ENCODE measurements around the gene SH3TC1. TPM values are rescaled to one million over a fixed set of nuclear protein-coding genes. Genes with fewer than 3 reads are reported as not detected.

The SH3TC1 gene
- polyA plus RNA-seq, 2 of the 4 experiments (the other 2 are of a cell fraction): 2.8 to 7.4 TPM

DNA sequence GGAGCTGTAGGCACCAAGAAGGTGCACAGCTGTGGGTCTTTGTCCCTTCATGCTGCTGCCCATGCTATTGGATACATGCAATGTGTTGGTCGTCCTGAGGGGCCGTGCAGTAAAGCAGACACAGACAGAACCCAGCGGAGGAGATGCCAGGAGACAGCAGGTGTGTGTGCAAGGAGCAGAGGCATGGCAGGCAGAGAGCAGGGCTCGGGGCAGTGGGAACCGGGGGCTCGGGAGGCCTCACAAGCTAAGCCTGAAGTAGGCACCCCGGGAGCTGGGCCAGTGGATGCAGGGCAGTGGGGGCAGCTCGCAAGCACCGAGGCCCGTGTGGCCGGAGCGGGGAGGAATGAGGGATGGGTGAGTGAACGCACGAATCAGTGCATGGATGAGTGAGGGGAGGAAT, 83.7 kb downstream of the SH3TC1 start (continued):
- TF ChIP-seq PBX3 (IDR thresholded peaks at IDR 0.05): no peak
- no peak for TF ChIP-seq ZSCAN20 (CRISPR knock-in tag; IDR thresholded peaks at IDR 0.05)

GRCh38 chr4:8283161-8283560, 84.1 kb downstream of the SH3TC1 start:
- TF ChIP-seq FOSL2 (IDR thresholded peaks at IDR 0.05) (no peak), FOSL2 (CRISPR knock-in tag; IDR thresholded peaks at IDR 0.05) (no peak), MAZ (IDR thresholded peaks at IDR 0.05; ENCODE audit: borderline replicate concordance, low read depth, low read length) (no peak), REST (IDR thresholded peaks at IDR 0.05) (no peak), EHF (CRISPR knock-in tag; IDR thresholded peaks at IDR 0.05) (no peak), KDM1A (IDR thresholded peaks at IDR 0.05; ENCODE audit: low read depth) (no peak), ZC3H11A (IDR thresholded peaks at IDR 0.05) (no peak), JUN (IDR thresholded peaks at IDR 0.05) (no peak), ZFP36 (IDR thresholded peaks at IDR 0.05; ENCODE audit: borderline replicate concordance, partially characterized antibody) (no peak), MYC (IDR thresholded peaks at IDR 0.05; ENCODE audit: borderline replicate concordance, low read length) (no peak), JUNB (IDR thresholded peaks at IDR 0.05) (no peak), CEBPB (IDR thresholded peaks at IDR 0.05) (no peak), PHF8 (IDR thresholded peaks at IDR 0.05; ENCODE audit: borderline replicate concordance, low read depth) (no peak), HEYL (CRISPR knock-in tag; IDR thresholded peaks at IDR 0.05) (no peak), RNF2 (IDR thresholded peaks at IDR 0.05; ENCODE audit: borderline replicate concordance, low read depth) (no peak), ESRRA (IDR thresholded peaks at IDR 0.05; ENCODE audit: borderline replicate concordance, low read length) (no peak)
- TF ChIP-seq, protein P1, sequence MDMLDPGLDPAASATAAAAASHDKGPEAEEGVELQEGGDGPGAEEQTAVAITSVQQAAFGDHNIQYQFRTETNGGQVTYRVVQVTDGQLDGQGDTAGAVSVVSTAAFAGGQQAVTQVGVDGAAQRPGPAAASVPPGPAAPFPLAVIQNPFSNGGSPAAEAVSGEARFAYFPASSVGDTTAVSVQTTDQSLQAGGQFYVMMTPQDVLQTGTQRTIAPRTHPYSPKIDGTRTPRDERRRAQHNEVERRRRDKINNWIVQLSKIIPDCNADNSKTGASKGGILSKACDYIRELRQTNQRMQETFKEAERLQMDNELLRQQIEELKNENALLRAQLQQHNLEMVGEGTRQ (IDR thresholded peaks at IDR 0.05): no peak
- TF ChIP-seq, protein P2, sequence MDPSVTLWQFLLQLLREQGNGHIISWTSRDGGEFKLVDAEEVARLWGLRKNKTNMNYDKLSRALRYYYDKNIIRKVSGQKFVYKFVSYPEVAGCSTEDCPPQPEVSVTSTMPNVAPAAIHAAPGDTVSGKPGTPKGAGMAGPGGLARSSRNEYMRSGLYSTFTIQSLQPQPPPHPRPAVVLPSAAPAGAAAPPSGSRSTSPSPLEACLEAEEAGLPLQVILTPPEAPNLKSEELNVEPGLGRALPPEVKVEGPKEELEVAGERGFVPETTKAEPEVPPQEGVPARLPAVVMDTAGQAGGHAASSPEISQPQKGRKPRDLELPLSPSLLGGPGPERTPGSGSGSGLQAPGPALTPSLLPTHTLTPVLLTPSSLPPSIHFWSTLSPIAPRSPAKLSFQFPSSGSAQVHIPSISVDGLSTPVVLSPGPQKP (IDR thresholded peaks at IDR 0.05; ENCODE audit: low read depth, low read length): no peak
- 87% methylated on average over 10 of the region's 10 CpGs for WGBS (ENCODE audit: missing lambda C conversion rate)
- peaks cover 12% of the 10 kb centered on the region for H3K4me1 ChIP-seq
- FAIRE-seq (no peak), ATAC-seq (no peak), DNase-seq (ENCODE audit: low read depth in 1 of 2, low spot score in 1 of 2) (no peak)
- H3K9me3 ChIP-seq: no peaks in the 10 kb centered on the region
- no peak overlapping the region for H3K4me3 ChIP-seq
- no peak overlapping the region for H3K4me2 ChIP-seq
- ChIA-PET POLR2A (no interaction called here), CTCF (no interaction called here)
- H3K27ac ChIP-seq: no peak overlapping the region
